KMS-11 (cell line): Measurements from ENCODE around the gene EPRS1.
"Not testable (repeated sequence)": the region's sequence is repeated elsewhere in the genome, so short reads cannot be mapped to it uniquely, and the experiment has no call there.

ENCODE experiments used
- H2AFZ ChIP-seq: fragments of 200-600 bp; sonication (generic); 2 replicates; pipeline ENCODE4 v1.6.1; 2016; ENCODE audit warnings: antibody characterized with exemption, mixed run types, low read depth
- H3K27ac ChIP-seq: fragments of 200-600 bp; sonication (generic); 2 replicates; pipeline ENCODE4 v1.6.1; 2016; ENCODE audit warnings: mild to moderate bottlenecking, mixed run types
- H3K27me3 ChIP-seq: fragments of 200-600 bp; sonication (generic); 2 replicates; pipeline ENCODE4 v1.6.1; 2017; ENCODE audit warnings: mild to moderate bottlenecking, low read depth, mixed run types, moderate library complexity; ENCODE audit not compliant: insufficient read depth
- H3K36me3 ChIP-seq: fragments of 200-600 bp; sonication (generic); 2 replicates; pipeline ENCODE4 v1.6.1; 2017; ENCODE audit warnings: mild to moderate bottlenecking, mixed run types; ENCODE audit not compliant: insufficient read depth
- H3K4me1 ChIP-seq: fragments of 200-600 bp; sonication (generic); 2 replicates; pipeline ENCODE4 v1.6.1; 2016; ENCODE audit warnings: mild to moderate bottlenecking, low read depth, mixed run types; ENCODE audit not compliant: poor library complexity, severe bottlenecking
- H3K4me2 ChIP-seq: fragments of 200-600 bp; sonication (generic); 2 replicates; pipeline ENCODE4 v1.7.0; 2016; ENCODE audit warnings: mild to moderate bottlenecking, mixed run types
- H3K4me3 ChIP-seq: fragments of 200-600 bp; sonication (generic); IDR thresholded peaks from 2 replicates; pipeline ENCODE4 v1.6.1; 2017; ENCODE audit warnings: low read depth, low read length, mixed read lengths; ENCODE audit not compliant: insufficient read depth
- H3K79me2 ChIP-seq: fragments of 200-600 bp; sonication (generic); 2 replicates; pipeline ENCODE4 v1.6.1; 2016; ENCODE audit warnings: low read depth, mixed run types; ENCODE audit not compliant: insufficient read depth
- H3K9ac ChIP-seq: fragments of 200-600 bp; sonication (generic); 2 replicates; pipeline ENCODE4 v1.6.1; 2016; ENCODE audit warnings: mild to moderate bottlenecking, mixed run types
- H4K20me1 ChIP-seq: fragments of 200-600 bp; sonication (generic); 2 replicates; pipeline ENCODE4 v1.6.1; 2016; ENCODE audit warnings: mild to moderate bottlenecking, mixed run types; ENCODE audit not compliant: insufficient read depth
- TF ChIP-seq, protein P1 (sequence below): fragments of 200-600 bp; sonication (generic); conservative IDR thresholded peaks from 2 replicates; pipeline ENCODE4 v1.6.1; 2017; ENCODE audit warnings: low read depth, mild to moderate bottlenecking, antibody characterized with exemption, low read length, moderate library complexity, mixed read lengths

Gene EPRS1

DNA sequence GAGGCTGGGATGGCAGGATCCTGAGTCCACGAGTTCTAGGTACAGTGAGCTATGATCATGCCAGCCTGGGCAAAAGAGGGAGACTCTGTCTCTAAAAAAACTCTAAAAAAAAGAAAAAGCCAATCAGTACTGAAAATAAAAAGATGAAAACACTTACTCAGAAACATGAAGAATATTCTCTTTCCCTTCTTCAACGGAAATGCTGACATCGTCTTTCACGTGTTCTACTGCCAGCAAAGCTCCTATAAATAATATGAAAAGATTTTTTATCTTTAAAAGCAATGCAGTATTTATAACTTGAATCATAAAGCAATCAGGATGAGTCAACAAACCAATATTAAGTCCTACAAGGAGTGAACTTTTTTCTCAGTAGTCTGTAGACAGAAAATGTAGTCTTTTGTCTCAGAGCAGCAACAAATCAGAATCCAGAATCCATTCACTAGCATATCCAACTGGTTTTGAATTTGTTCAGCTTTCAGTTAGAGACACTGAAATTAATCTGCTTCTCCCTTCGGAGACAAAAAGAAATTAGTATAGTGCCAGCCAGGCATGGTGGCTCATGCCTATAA, 6.2 kb downstream of the EPRS1 start:
- Histone ChIP-seq H3K9ac (no peak overlapping the region), H4K20me1 (no peaks in the 10 kb centered on the region), H3K4me3 (no peak overlapping the region), H2AFZ (no peak overlapping the region), H3K27ac (no peak overlapping the region), H3K79me2 (peaks cover 97% of the 10 kb centered on the region), H3K36me3 (peaks cover 4% of the 10 kb centered on the region; the same call in 1 of the 2 replicates), H3K4me1 (peaks cover 48% of the 10 kb centered on the region), H3K27me3 (no peaks in the 10 kb centered on the region), H3K4me2 (no peak overlapping the region)
- TF ChIP-seq, protein P1, sequence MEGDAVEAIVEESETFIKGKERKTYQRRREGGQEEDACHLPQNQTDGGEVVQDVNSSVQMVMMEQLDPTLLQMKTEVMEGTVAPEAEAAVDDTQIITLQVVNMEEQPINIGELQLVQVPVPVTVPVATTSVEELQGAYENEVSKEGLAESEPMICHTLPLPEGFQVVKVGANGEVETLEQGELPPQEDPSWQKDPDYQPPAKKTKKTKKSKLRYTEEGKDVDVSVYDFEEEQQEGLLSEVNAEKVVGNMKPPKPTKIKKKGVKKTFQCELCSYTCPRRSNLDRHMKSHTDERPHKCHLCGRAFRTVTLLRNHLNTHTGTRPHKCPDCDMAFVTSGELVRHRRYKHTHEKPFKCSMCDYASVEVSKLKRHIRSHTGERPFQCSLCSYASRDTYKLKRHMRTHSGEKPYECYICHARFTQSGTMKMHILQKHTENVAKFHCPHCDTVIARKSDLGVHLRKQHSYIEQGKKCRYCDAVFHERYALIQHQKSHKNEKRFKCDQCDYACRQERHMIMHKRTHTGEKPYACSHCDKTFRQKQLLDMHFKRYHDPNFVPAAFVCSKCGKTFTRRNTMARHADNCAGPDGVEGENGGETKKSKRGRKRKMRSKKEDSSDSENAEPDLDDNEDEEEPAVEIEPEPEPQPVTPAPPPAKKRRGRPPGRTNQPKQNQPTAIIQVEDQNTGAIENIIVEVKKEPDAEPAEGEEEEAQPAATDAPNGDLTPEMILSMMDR: no peak

DNA sequence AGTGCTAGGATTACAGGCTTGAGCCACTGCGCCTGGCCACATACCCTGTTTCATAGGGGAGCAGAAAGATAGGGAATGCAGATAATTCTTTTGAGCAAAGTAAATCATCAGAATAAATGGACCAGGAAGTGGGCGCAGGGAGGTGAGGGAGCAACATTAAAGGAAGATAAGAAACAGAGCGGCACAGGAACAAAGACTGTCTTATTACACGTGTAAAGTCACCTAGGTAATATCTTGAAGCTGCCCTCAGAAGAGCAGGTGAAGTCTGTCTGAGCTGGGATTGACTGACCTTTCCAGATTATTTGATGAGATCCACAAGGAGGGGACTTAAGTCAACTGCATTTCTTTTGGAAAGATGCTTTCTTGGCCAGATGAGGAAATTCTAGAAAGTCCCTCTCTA, 7.7 kb downstream of the EPRS1 start:
- no peak overlapping the region for H3K4me2 ChIP-seq
- H3K27me3 ChIP-seq: no peaks in the 10 kb centered on the region
- peaks cover 6% of the 10 kb centered on the region; the same call in 1 of the 2 replicates for H3K36me3 ChIP-seq
- no peak overlapping the region for H3K27ac ChIP-seq
- no peak overlapping the region for H2AFZ ChIP-seq
- no peak overlapping the region for H3K4me3 ChIP-seq
- TF ChIP-seq, protein P1: no peak
- peaks cover 90% of the 10 kb centered on the region for H3K79me2 ChIP-seq
- H3K4me1 ChIP-seq: peaks cover 34% of the 10 kb centered on the region
- no peaks in the 10 kb centered on the region for H4K20me1 ChIP-seq
- no peak overlapping the region for H3K9ac ChIP-seq

DNA sequence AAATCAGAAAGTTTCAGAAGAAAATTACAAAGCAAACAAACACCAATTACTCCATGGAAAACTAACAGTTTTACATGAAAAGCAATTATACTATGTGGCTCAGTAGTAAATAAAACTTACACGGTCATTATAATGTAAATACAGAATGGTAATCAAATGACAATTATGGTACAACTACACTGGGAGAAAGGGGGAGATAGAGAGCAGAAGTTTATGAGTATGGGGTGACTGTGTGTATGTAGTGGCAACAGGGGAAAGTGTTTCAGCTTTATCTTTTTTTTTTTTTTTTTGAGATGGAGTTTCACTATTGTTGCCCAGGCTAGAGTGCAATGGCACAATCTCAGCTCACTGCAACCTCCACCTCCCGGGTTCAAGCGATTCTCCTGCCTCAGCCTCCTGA, 8.5 kb downstream of the EPRS1 start:
- H3K27ac ChIP-seq, H3K4me3 ChIP-seq, H3K27me3 ChIP-seq, H2AFZ ChIP-seq, H3K4me2 ChIP-seq, H4K20me1 ChIP-seq, H3K9ac ChIP-seq, H3K36me3 ChIP-seq: not testable (repeated sequence)
- peaks cover 26% of the 10 kb centered on the region for H3K4me1 ChIP-seq
- H3K79me2 ChIP-seq: peaks cover 82% of the 10 kb centered on the region

DNA sequence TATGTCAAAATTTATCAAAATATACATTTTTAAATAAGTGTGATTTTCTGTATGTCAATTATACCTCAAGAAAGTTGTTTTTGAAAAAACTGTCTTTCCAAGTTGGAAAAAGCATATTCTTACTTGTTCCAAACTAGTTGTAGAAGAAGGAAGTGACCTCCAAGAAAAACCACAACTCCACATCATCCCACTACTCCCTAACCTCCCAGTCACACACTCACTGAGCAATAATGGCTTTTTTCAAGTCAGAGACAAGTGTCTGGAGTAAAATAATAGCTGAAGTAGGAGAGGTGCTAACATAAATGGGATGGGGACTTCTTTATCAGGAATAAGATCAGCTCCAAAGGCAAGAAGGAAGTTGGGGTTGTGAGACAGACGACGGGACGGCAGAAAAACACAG, 13.4 kb downstream of the EPRS1 start:
- Histone ChIP-seq H3K4me3 (no peak overlapping the region), H3K36me3 (peaks cover 22% of the 10 kb centered on the region), H4K20me1 (no peaks in the 10 kb centered on the region)

DNA sequence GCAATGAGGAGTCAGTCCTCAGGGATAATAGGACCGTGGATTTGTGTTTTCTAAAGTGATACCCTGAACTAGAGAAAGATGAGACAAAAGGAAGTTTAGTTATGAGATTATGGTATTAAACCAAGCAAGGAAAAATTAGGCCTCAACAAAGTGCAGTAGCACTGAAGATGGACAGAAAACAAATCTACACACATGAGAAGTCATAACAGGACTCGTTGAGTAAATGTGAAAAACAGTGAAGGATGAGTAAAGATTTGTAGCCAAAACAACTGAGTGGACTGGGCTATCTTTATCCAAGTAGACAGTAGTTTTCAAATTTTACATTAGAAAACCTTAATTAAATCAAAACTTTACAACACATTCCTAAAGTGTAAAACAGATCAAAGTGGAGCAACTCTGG, 15.0 kb downstream of the EPRS1 start:
- no peak overlapping the region for H2AFZ ChIP-seq
- no peaks in the 10 kb centered on the region for H3K27me3 ChIP-seq
- no peak overlapping the region for H3K27ac ChIP-seq
- no peaks in the 10 kb centered on the region for H4K20me1 ChIP-seq
- H3K4me1 ChIP-seq: peaks cover 3% of the 10 kb centered on the region
- peaks cover 24% of the 10 kb centered on the region for H3K79me2 ChIP-seq
- H3K4me2 ChIP-seq: no peak overlapping the region
- TF ChIP-seq, protein P1: no peak
- no peak overlapping the region for H3K4me3 ChIP-seq
- no peak overlapping the region for H3K9ac ChIP-seq
- peaks cover 18% of the 10 kb centered on the region for H3K36me3 ChIP-seq

More for the DNA sequence above, 13.4 kb downstream of the EPRS1 start:
- TF ChIP-seq, protein P1: no peak
- H3K4me1 ChIP-seq: peaks cover 3% of the 10 kb centered on the region
- no peak overlapping the region for H3K4me2 ChIP-seq
- H3K9ac ChIP-seq: no peak overlapping the region
- peaks cover 40% of the 10 kb centered on the region for H3K79me2 ChIP-seq
- H3K27me3 ChIP-seq: no peaks in the 10 kb centered on the region
- no peak overlapping the region for H3K27ac ChIP-seq
- H2AFZ ChIP-seq: no peak overlapping the region
